ENCODE results near the gene SCRN2.

DNA sequence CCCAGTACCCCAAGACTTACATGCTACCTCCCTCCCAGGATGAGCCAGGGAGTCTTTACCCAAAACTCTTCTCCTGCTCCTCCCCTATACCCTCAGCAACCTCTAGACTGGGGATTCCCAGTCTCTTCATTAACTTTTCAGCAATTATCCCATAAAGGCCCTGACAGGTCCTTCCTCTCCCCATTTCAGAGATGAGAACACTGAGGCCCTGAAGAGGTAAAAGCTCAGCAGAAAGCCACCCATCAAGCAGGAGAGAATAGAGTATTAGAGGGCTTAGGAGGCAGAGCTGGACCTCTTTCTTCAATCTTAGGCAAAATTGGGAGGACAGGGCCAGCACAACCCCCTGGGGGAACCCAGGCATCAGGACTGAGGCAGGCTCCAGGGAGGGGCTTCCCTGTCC is 15.8 kb upstream of the SCRN2 start:
- TF ChIP-seq, protein P1, sequence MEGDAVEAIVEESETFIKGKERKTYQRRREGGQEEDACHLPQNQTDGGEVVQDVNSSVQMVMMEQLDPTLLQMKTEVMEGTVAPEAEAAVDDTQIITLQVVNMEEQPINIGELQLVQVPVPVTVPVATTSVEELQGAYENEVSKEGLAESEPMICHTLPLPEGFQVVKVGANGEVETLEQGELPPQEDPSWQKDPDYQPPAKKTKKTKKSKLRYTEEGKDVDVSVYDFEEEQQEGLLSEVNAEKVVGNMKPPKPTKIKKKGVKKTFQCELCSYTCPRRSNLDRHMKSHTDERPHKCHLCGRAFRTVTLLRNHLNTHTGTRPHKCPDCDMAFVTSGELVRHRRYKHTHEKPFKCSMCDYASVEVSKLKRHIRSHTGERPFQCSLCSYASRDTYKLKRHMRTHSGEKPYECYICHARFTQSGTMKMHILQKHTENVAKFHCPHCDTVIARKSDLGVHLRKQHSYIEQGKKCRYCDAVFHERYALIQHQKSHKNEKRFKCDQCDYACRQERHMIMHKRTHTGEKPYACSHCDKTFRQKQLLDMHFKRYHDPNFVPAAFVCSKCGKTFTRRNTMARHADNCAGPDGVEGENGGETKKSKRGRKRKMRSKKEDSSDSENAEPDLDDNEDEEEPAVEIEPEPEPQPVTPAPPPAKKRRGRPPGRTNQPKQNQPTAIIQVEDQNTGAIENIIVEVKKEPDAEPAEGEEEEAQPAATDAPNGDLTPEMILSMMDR (IDR thresholded peaks at IDR 0.05) = no peak
- no peak for TF ChIP-seq POLR2A (IDR thresholded peaks at IDR 0.05)

Measured in breast epithelium (tissue), 3 donors.